Measurements from ENCODE around the gene PDE8B.

DNA sequence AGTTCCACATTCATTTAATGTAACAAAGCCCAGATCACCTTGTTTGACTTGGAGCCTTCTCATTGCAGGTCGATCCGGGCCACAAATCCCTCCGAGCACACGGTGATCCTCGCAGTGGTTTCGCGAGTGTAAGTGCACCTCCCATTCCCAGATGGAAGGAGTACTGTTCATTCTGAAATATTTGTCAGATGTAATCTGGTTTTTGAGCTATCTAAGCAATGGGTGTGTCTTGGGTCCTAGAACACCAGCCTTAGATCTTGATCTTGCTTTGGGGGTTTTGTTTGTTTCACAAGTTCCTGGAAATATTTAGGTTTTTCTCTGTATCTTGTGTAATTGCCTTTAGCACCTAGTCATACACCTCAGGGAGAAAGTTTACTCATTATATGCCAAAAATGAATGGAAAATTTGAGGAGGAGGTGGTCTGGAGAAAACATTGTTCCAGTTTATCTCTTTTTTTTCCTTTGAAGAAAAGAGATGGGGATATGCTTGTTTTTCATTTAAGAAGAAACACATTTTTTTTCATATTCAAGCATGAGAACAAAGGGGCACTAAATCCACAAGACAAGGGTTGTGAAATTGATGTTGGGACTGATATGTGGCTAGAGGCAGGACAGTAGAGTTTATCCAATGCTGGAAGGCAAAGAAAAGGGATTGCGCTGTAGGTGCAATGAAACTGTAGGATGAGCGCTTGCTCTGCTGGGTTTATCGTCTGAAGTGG lies 118.6 kb downstream of the PDE8B start:
- TF ChIP-seq, protein P1, sequence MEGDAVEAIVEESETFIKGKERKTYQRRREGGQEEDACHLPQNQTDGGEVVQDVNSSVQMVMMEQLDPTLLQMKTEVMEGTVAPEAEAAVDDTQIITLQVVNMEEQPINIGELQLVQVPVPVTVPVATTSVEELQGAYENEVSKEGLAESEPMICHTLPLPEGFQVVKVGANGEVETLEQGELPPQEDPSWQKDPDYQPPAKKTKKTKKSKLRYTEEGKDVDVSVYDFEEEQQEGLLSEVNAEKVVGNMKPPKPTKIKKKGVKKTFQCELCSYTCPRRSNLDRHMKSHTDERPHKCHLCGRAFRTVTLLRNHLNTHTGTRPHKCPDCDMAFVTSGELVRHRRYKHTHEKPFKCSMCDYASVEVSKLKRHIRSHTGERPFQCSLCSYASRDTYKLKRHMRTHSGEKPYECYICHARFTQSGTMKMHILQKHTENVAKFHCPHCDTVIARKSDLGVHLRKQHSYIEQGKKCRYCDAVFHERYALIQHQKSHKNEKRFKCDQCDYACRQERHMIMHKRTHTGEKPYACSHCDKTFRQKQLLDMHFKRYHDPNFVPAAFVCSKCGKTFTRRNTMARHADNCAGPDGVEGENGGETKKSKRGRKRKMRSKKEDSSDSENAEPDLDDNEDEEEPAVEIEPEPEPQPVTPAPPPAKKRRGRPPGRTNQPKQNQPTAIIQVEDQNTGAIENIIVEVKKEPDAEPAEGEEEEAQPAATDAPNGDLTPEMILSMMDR (IDR thresholded peaks at IDR 0.05; ENCODE audit: low read depth, low read length) = no peak
- no peak for TF ChIP-seq EZH2phosphoT487 (IDR thresholded peaks at IDR 0.05; ENCODE audit: low read depth)
